MCF 10A (cell line): ENCODE measurements around the gene G0S2. TPM values are rescaled to one million over a fixed set of nuclear protein-coding genes. Genes with fewer than 3 reads are reported as not detected.

Experiments used
- BruUV-seq: library from RNA; stranded (reverse); fragments of 400-500 nt; replicated peaks from 2 replicates; lab custom pipeline; 2021; lab: Mats Ljungman, UMichigan
- CTCF ChIA-PET: fragments of 300-600 bp; sonication (Branson Sonifier 250); formaldehyde crosslinking; extraction: SDS; loops from one replicate; lab custom pipeline; 2021; ENCODE audit warnings: antibody characterized with exemption, inconsistent platforms; lab: Yijun Ruan, JAX
- POLR2A ChIA-PET: fragments of 300-600, 350-650 bp; sonication (Branson Sonifier 250); formaldehyde crosslinking; extraction: SDS; loops from one replicate; lab custom pipeline; 2020; ENCODE audit warnings: antibody characterized with exemption, inconsistent platforms; lab: Yijun Ruan, JAX
- DNase-seq: peaks from one replicate; pipeline ENCODE4 v3.0.0-alpha.2; 2018; ENCODE audit not compliant: unreplicated experiment
- H3K27ac Mint-ChIP-seq: one replicate; pipeline ENCODE4 v1.8.0; 2022; ENCODE audit warnings: mild to moderate bottlenecking, low read depth, mixed read lengths; ENCODE audit not compliant: unreplicated experiment
- H3K27me3 Mint-ChIP-seq: one replicate; pipeline ENCODE4 v1.8.0; 2022; ENCODE audit warnings: mixed read lengths; ENCODE audit not compliant: insufficient read depth, unreplicated experiment
- H3K36me3 Mint-ChIP-seq: one replicate; pipeline ENCODE4 v1.8.0; 2022; ENCODE audit warnings: mild to moderate bottlenecking, moderate library complexity, mixed read lengths; ENCODE audit not compliant: insufficient read depth, unreplicated experiment
- H3K4me1 Mint-ChIP-seq: one replicate; pipeline ENCODE4 v1.8.0; 2022; ENCODE audit warnings: mixed read lengths; ENCODE audit not compliant: insufficient read depth, unreplicated experiment
- H3K4me3 Mint-ChIP-seq: one replicate; pipeline ENCODE4 v1.8.0; 2022; ENCODE audit warnings: mild to moderate bottlenecking, moderate library complexity, mixed read lengths; ENCODE audit not compliant: unreplicated experiment
- H3K9me3 Mint-ChIP-seq: one replicate; pipeline ENCODE4 v1.8.0; 2022; ENCODE audit warnings: mixed read lengths; ENCODE audit not compliant: unreplicated experiment
- intact Hi-C: fragments of 100-400 bp; cut with micrococcal nuclease; formaldehyde crosslinking; loops from 2 replicates; pipeline ENCODE4 v1.14.1; 2022
- total RNA-seq: library from RNA; stranded (reverse); gene quantifications from 2 replicates; pipeline ENCODE4 v1.2.3, GENCODE V29; 2022
- TF ChIP-seq, protein P1 (sequence below): fragments of 200-600 bp; IDR thresholded peaks from one replicate; pipeline ENCODE4 v1.8.0; 2022; ENCODE audit warnings: antibody characterized with exemption, mild to moderate bottlenecking; ENCODE audit not compliant: unreplicated experiment

G0S2 gene
- total RNA-seq, 1 experiment from 2014 or later, result not detected

DNA sequence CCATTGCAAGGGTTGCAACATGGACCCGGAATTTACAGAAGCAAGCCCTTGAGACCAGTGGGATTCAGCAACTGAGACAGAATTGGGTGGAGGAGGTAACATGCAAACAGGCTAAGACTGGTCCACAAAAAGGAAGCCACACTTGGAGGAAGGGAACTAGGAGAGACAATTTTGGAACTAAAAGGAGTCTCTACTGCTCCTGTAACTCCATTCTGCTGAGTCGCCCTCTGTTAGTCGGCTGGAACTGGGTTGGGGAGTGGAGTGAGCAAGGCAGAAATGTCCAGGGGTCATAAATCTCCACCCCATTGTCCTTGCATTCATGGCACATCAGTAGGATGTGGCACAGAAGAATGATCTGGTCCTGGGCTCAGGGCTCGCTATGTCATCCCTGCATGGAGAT, 28.1 kb upstream of the G0S2 start:
- peak overlapping the region; percentile 83 for H3K4me3 Mint-ChIP-seq
- H3K36me3 Mint-ChIP-seq, result peaks cover 89% of the 10 kb centered on the region
- ChIA-PET CTCF (interaction anchor here (0.6 to 21.0 kb wide), 13 partner anchors 7 to 432 kb away, joined by 3 to 564 read pairs (median 4); partner anchors contain the start of gene LAMB3), POLR2A (interaction anchor here (1.0 to 18.4 kb wide), 9 partner anchors 9 to 122 kb away, joined by 3 to 458 read pairs (median 4); no protein-coding TSS in a partner anchor)
- intact Hi-C loops, result no loop called here
- TF ChIP-seq, protein P1, sequence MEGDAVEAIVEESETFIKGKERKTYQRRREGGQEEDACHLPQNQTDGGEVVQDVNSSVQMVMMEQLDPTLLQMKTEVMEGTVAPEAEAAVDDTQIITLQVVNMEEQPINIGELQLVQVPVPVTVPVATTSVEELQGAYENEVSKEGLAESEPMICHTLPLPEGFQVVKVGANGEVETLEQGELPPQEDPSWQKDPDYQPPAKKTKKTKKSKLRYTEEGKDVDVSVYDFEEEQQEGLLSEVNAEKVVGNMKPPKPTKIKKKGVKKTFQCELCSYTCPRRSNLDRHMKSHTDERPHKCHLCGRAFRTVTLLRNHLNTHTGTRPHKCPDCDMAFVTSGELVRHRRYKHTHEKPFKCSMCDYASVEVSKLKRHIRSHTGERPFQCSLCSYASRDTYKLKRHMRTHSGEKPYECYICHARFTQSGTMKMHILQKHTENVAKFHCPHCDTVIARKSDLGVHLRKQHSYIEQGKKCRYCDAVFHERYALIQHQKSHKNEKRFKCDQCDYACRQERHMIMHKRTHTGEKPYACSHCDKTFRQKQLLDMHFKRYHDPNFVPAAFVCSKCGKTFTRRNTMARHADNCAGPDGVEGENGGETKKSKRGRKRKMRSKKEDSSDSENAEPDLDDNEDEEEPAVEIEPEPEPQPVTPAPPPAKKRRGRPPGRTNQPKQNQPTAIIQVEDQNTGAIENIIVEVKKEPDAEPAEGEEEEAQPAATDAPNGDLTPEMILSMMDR, result no peak
- no peaks in the 10 kb centered on the region for H3K27me3 Mint-ChIP-seq
- no peak for DNase-seq
- peaks cover 73% of the 10 kb centered on the region for H3K4me1 Mint-ChIP-seq
- H3K9me3 Mint-ChIP-seq, result no peaks in the 10 kb centered on the region
- H3K27ac Mint-ChIP-seq, result peak overlapping the region; percentile 46
- no TSS peak for BruUV-seq

- peaks cover 79% of the 10 kb centered on the region for H3K4me1 Mint-ChIP-seq
- H3K27me3 Mint-ChIP-seq, result no peaks in the 10 kb centered on the region
- ChIA-PET CTCF (interaction anchor here (0.8 to 21.0 kb wide), 13 partner anchors 8 to 100 kb away, joined by 3 to 564 read pairs (median 13); no protein-coding TSS in a partner anchor), POLR2A (interaction anchor here (0.6 to 18.4 kb wide), 12 partner anchors 9 to 1610 kb away, joined by 3 to 458 read pairs (median 8); partner anchors contain the start of gene G0S2)
- TF ChIP-seq, protein P1, result no peak
- H3K27ac Mint-ChIP-seq, result peak overlapping the region; percentile 46
- intact Hi-C loops, result no loop called here
- no peak for DNase-seq
- peak overlapping the region; percentile 83 for H3K4me3 Mint-ChIP-seq
- BruUV-seq, result no TSS peak
- H3K36me3 Mint-ChIP-seq, result peaks cover 77% of the 10 kb centered on the region
- no peaks in the 10 kb centered on the region for H3K9me3 Mint-ChIP-seq
Observed at GRCh38 chr1:209648346-209648745, 26.9 kb upstream of the G0S2 start.

DNA sequence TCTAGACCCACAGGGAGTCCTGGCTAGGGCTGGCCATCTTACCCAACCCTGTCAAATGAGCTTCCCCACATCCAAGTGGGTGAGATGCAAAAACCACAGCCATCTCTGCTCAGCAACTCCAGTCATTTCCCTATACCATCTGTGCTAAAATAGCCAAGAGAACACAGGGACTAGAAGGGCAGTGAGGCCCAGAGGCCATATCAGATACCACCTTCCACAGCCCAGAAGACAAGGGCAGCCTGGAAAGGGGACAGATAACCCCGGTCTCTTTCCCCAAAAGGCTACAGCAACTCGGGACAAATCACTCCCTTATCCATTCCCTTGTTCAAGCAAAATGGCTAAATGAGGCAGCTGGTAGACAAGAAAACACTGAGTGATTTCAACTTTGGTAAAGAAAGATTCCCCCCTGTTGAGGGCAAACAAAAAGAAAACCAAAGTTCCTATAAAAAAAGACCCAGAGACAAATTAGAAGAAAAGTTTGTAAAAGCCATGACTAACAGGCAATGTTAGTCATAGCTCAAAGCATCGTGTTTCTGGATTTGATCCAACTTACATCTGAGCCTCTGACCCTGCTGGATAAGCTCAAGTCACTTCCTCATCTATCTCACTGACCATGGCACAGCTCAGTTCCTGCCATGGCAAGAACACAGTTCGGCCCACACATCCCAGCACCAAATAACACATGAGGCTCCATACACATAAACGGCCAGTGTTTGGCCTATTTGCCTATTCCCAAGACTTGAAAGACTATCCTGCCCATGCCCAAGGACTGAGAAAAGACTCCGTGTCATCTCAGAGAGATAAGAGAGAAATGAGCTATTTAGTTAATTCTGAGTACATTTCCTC, 26.1 kb upstream of the G0S2 start:
- no TSS peak for BruUV-seq
- ChIA-PET CTCF (interaction anchor here (0.6 to 21.0 kb wide), 36 partner anchors 9 to 251 kb away, joined by 3 to 564 read pairs (median 4); no protein-coding TSS in a partner anchor), POLR2A (interaction anchor here (0.6 to 18.4 kb wide), 30 partner anchors 7 to 1609 kb away, joined by 3 to 458 read pairs (median 5); partner anchors contain the start of genes G0S2 and IRF6)
- no peaks in the 10 kb centered on the region for H3K27me3 Mint-ChIP-seq
- intact Hi-C loops, result loop anchor here (1.0 kb wide), 1 partner anchor 47 kb away; no protein-coding TSS in a partner anchor
- H3K36me3 Mint-ChIP-seq, result peaks cover 69% of the 10 kb centered on the region
- H3K4me1 Mint-ChIP-seq, result peaks cover 80% of the 10 kb centered on the region
- peak; percentile 98 for DNase-seq
- peak overlapping the region; percentile 99 for H3K27ac Mint-ChIP-seq
- TF ChIP-seq, protein P1, result no peak
- H3K9me3 Mint-ChIP-seq, result no peaks in the 10 kb centered on the region
- H3K4me3 Mint-ChIP-seq, result peak overlapping the region; percentile 83

- no peaks in the 10 kb centered on the region for H3K9me3 Mint-ChIP-seq
- no peaks in the 10 kb centered on the region for H3K27me3 Mint-ChIP-seq
- TF ChIP-seq, protein P1, result no peak
- peaks cover 56% of the 10 kb centered on the region for H3K36me3 Mint-ChIP-seq
- no TSS peak for BruUV-seq
- H3K4me3 Mint-ChIP-seq, result peak overlapping the region; percentile 83
- intact Hi-C loops, result loop anchor here (2.0 to 10.0 kb wide), 2 partner anchors 14 to 246 kb away; no protein-coding TSS in a partner anchor
- ChIA-PET CTCF (interaction anchor here (0.5 to 21.0 kb wide), 26 partner anchors 9 to 211 kb away, joined by 3 to 564 read pairs (median 6); no protein-coding TSS in a partner anchor), POLR2A (interaction anchor here (0.6 to 18.4 kb wide), 20 partner anchors 8 to 263 kb away, joined by 3 to 458 read pairs (median 10); partner anchors contain the start of genes G0S2 and IRF6)
- peak; percentile 54 for DNase-seq
- H3K4me1 Mint-ChIP-seq, result peaks cover 80% of the 10 kb centered on the region
- H3K27ac Mint-ChIP-seq, result peak overlapping the region; percentile 99
Observed at GRCh38 chr1:209650454-209650853, 24.8 kb upstream of the G0S2 start.
